ENCODE results near the gene FARSB.

DNA sequence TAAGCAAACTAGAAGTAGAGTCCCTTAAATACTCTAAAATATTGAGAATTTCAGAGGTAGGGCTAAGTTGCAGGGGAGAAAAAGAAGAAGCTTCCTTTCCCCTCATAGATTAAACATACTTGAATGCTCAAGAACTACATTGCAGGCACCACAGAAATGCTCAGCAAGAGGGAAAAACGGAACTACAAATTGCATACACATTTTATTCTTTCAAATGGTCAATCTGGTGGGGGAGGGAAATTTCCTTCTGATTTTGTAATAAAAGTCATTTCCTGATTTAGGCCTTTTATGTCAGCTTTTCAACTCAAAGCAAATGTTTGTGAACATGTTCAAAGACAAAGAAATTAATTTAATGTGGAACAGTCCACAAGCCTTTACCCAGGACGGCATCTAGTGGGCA lies 33.0 kb downstream of the FARSB start:
- TF ChIP-seq, protein P1, sequence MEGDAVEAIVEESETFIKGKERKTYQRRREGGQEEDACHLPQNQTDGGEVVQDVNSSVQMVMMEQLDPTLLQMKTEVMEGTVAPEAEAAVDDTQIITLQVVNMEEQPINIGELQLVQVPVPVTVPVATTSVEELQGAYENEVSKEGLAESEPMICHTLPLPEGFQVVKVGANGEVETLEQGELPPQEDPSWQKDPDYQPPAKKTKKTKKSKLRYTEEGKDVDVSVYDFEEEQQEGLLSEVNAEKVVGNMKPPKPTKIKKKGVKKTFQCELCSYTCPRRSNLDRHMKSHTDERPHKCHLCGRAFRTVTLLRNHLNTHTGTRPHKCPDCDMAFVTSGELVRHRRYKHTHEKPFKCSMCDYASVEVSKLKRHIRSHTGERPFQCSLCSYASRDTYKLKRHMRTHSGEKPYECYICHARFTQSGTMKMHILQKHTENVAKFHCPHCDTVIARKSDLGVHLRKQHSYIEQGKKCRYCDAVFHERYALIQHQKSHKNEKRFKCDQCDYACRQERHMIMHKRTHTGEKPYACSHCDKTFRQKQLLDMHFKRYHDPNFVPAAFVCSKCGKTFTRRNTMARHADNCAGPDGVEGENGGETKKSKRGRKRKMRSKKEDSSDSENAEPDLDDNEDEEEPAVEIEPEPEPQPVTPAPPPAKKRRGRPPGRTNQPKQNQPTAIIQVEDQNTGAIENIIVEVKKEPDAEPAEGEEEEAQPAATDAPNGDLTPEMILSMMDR (IDR thresholded peaks at IDR 0.05) = no peak
- no peak for TF ChIP-seq POLR2A (IDR thresholded peaks at IDR 0.05)
